ENCODE results near the gene BAHD1. TPM values are rescaled to one million over a fixed set of nuclear protein-coding genes. Genes with fewer than 3 reads are reported as not detected.

The BAHD1 gene
- total RNA-seq, 1 experiment from 2014 or later: 11.0 TPM

- Histone ChIP-seq H3K36me3 (peaks cover 33% of the 10 kb centered on the region), H3K9me3 (replicated peaks) (no peaks in the 10 kb centered on the region), H3K4me1 (no peaks in the 10 kb centered on the region), H3K27ac (no peak overlapping the region), H3K4me3 (no peak overlapping the region), H3K27me3 (no peaks in the 10 kb centered on the region)
- no peak for DNase-seq
These were observed 25.5 kb upstream of the BAHD1 start for GRCh38 chr15:40415226-40415625.

DNA sequence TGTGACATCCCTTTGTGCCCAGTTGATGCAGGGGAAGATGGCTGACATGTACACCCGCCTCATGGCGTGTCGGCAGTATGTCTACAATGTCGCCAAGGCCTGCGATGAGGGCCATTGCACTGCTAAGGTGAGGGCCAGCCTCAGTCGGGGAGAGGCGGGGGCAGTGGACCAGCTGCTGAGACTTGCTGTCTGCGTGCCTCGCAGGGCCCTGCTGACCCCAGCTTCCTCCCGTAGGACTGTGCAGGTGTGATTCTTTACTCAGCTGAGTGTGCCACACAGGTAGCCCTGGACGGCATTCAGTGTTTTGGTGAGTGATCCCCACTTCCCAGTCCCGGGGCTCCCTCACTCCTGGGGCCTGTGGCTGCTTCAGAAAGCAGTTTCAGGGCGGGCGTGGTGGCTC is 24.7 kb upstream of the BAHD1 start:
- H3K9me3 ChIP-seq (replicated peaks): no peaks in the 10 kb centered on the region
- H3K36me3 ChIP-seq: peaks cover 25% of the 10 kb centered on the region
- no peak overlapping the region for H3K4me3 ChIP-seq
- DNase-seq: no peak
- H3K4me1 ChIP-seq: peaks cover 4% of the 10 kb centered on the region; the same call in 1 of the 2 replicates
- H3K27ac ChIP-seq: no peak overlapping the region
- H3K27me3 ChIP-seq: no peaks in the 10 kb centered on the region

DNA sequence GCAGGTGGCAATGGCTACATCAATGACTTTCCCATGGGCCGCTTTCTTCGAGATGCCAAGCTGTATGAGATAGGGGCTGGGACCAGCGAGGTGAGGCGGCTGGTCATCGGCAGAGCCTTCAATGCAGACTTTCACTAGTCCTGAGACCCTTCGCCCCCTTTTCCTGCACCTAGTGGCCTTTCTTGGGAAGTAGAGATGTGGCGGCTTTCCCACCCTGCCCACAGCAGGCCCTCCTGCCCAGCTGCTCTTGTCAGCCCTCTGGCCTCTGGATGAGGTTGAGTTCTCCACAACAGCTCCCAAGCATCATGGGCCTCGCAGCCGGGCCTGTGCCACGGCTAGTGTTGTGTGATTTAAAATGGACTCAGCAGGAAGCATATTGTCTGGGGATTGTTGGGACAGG is 22.6 kb upstream of the BAHD1 start:
- H3K36me3 ChIP-seq: peaks cover 17% of the 10 kb centered on the region; the same call in 1 of the 2 replicates
- no peak overlapping the region for H3K4me3 ChIP-seq
- H3K27me3 ChIP-seq: no peaks in the 10 kb centered on the region
- H3K9me3 ChIP-seq (replicated peaks): no peaks in the 10 kb centered on the region
- peaks cover 12% of the 10 kb centered on the region; the same call in 1 of the 2 replicates for H3K4me1 ChIP-seq
- no peak for DNase-seq
- H3K27ac ChIP-seq: no peak overlapping the region

DNA sequence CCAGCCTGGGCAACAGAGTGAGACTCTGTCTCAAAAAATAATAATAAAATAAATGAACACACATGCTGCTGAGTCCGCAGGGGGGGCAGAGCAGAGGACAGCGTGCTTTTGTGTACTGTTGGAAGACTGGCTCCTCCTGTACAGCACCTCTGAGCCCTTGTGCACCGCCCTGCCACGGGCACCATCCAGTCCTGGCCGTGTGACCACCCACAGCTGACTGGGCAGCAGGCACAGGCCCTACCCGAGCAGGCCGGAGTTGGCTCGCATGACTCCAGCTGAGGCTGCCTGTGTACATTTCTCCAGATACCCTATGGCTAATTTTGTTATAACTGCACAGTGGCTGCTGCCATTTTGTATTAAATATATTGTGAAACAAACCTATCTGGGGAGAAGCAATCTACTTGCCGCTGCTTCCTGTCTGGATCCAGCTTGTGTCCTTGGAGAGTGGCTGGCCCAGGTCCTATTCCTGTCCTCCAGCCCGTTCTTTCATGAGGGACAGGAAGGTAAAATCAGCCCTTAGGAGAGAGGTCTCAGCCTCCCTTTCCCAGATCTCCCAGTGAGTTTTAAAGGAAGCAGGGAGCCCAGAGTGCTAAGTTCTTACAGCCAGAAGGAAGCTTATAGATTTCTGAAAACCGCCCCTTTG is 20.6 kb upstream of the BAHD1 start:
- Histone ChIP-seq H3K36me3 (peaks cover 8% of the 10 kb centered on the region; the same call in 1 of the 2 replicates), H3K27me3 (no peaks in the 10 kb centered on the region), H3K9me3 (replicated peaks) (no peaks in the 10 kb centered on the region), H3K27ac (no peak overlapping the region), H3K4me3 (no peak overlapping the region), H3K4me1 (peaks cover 21% of the 10 kb centered on the region)
- DNase-seq: no peak

DNA sequence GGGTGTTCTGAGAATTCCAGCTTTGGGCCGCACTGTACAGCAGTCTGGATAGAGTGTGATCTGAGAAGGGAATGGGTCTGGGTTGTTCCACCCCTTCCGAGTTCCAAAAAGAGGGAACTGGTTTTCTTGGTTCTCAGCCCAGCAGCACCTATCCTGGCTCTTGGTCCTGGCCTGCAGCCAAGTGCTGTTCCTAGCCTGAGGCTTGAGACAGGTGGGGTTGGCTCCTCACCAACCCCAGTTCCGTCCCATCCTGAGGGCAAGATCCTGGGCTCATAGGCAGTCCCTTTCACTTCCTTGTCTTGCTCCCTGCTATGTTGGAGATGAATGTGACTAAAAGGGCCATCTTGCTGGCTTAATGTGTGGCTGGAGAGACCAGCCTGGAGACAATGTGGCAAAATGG is 20.0 kb upstream of the BAHD1 start:
- H3K27me3 ChIP-seq: no peaks in the 10 kb centered on the region
- peak; percentile 21 to 58 for DNase-seq
- H3K4me1 ChIP-seq: peaks cover 24% of the 10 kb centered on the region
- H3K27ac ChIP-seq: no peak overlapping the region
- H3K4me3 ChIP-seq: no peak overlapping the region
- H3K9me3 ChIP-seq (replicated peaks): no peaks in the 10 kb centered on the region
- H3K36me3 ChIP-seq: peaks cover 3% of the 10 kb centered on the region; the same call in 1 of the 2 replicates

GRCh38 chr15:40421246-40422157 is 19.3 kb upstream of the BAHD1 start:
- no peaks in the 10 kb centered on the region for H3K9me3 ChIP-seq (replicated peaks)
- peaks cover 24% of the 10 kb centered on the region for H3K4me1 ChIP-seq
- H3K27me3 ChIP-seq: no peaks in the 10 kb centered on the region
- peak; percentile 46 to 61 for DNase-seq
- H3K27ac ChIP-seq: no peak overlapping the region
- no peak overlapping the region for H3K4me3 ChIP-seq
- peaks cover 3% of the 10 kb centered on the region; the same call in 1 of the 2 replicates for H3K36me3 ChIP-seq

DNA sequence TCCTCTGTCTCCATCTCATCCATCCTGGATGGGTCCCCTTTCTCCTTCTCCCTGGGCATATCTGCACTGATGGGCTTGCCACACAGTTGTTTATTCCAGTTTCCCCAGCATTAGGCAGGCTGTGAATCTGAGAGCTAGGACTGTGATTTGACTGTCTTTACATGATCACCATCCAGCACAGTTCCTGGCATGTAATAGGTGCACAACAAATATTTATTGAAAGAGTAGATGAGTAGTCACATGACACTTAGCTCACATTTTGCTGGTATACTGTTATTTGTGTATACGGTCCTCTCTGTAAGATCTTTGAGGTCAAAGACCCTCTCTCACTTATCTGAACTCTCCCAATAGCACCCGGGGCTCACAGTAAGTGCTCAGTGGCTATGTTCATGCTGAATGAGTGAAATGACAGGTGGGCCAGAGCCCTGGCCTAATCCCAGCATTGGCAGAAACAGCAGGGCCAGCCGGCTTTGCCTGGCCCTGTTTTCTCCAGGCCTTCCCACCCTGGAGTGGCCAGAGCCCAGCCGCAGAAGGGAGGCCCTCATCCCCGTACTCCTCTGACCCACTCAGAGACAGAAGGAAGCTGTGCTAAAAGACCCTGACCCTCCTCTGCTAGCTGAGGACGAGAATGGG is 16.2 kb upstream of the BAHD1 start:
- peak; percentile 74 to 89 for DNase-seq
- peak overlapping the region; percentile 37 for H3K27ac ChIP-seq
- no peak overlapping the region for H3K4me3 ChIP-seq
- peaks cover 24% of the 10 kb centered on the region for H3K4me1 ChIP-seq
- H3K36me3 ChIP-seq: no peaks in the 10 kb centered on the region
- no peaks in the 10 kb centered on the region for H3K9me3 ChIP-seq (replicated peaks)
- no peaks in the 10 kb centered on the region; the same call in 1 of the 2 replicates for H3K27me3 ChIP-seq

DNA sequence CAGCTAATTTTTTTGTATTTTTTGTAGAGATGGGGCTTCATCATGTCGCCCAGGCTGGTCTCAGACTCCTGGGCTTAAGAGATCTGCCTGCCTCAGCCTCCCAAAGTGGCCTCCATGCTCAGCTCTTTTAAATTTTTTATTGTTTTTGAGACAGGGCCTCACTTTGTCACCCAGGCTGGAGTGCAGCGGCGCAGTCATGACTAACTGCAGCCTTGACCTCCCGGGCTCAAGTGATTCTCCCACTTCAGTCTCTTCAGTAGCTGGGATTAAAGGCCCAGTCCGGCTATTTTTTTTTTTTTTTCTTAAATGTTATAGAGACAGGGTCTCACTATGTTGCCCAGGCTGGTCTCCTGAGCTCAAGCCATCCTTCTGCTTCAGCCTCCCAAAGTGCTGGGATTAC is 15.1 kb upstream of the BAHD1 start:
- no peak for DNase-seq
- Histone ChIP-seq H3K4me1 (peaks cover 24% of the 10 kb centered on the region), H3K27me3 (no peaks in the 10 kb centered on the region; the same call in 1 of the 2 replicates), H3K27ac (no peak overlapping the region), H3K36me3 (no peaks in the 10 kb centered on the region), H3K9me3 (replicated peaks) (no peaks in the 10 kb centered on the region), H3K4me3 (no peak overlapping the region)

- Histone ChIP-seq H3K4me1 (peaks cover 13% of the 10 kb centered on the region), H3K36me3 (no peaks in the 10 kb centered on the region), H3K9me3 (replicated peaks) (no peaks in the 10 kb centered on the region), H3K27me3 (no peaks in the 10 kb centered on the region; the same call in 1 of the 2 replicates), H3K4me3 (no peak overlapping the region), H3K27ac (no peak overlapping the region)
- DNase-seq: no peak
These were observed 13.6 kb upstream of the BAHD1 start for GRCh38 chr15:40427188-40427587.

DNA sequence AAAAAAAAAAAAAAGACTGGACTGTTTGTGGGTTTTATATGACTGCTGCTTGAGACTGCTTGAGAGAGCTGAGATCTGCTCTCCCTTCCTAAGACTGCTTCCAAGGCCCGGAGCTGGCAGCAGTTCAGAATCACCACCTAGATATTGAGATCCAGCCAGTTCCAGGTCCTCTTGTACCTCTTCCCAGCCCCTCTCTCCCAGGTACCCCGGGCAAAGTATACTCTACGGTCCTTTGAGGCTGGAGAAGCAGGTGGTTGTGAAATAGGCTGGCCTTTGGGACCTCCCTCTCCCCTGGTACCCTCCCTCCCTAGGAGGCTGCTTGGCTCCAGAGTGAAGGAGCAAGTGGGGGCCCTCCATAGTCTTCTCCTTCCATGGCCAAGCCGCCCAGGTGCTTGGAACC is 12.6 kb upstream of the BAHD1 start:
- no peak for DNase-seq
- peaks cover 13% of the 10 kb centered on the region for H3K4me1 ChIP-seq
- no peaks in the 10 kb centered on the region for H3K36me3 ChIP-seq
- no peak overlapping the region for H3K27ac ChIP-seq
- no peaks in the 10 kb centered on the region; the same call in 1 of the 2 replicates for H3K27me3 ChIP-seq
- H3K4me3 ChIP-seq: no peak overlapping the region
- H3K9me3 ChIP-seq (replicated peaks): no peaks in the 10 kb centered on the region

DNA sequence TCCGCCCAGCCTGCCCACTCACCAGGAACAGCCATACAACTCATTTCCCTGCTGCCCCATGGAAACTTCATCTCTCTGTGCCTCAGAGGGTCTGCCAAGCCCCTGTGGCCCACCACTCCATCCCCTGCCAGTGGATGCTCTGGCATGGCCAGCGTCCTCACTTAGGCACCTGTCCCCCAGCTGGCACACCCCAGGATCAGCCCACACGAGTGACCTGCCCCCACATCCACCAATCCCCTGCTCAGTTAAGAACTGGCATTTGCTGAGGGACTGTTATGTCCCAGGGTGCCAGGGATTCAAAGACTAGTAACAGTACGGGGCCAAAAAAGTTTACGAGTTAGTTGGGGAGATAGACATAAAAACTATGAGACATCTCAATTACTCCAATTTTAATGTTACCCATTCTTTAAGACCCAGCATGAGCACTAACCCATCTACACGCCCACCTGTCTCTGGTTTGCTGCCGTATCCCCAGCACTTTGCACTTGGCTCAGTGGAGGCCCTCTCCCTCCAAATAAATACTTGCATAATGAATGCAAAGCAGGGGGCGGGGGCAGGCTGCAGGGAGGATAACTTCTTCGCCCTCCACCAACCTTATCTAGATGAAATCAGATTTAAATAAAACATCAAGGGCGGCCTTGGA is 11.6 kb upstream of the BAHD1 start:
- Histone ChIP-seq H3K9me3 (replicated peaks) (no peaks in the 10 kb centered on the region), H3K27ac (no peak overlapping the region), H3K27me3 (no peaks in the 10 kb centered on the region; the same call in 1 of the 2 replicates), H3K4me1 (peaks cover 13% of the 10 kb centered on the region), H3K4me3 (no peak overlapping the region), H3K36me3 (no peaks in the 10 kb centered on the region)
- no peak for DNase-seq

- Histone ChIP-seq H3K4me3 (no peak overlapping the region), H3K9me3 (replicated peaks) (no peaks in the 10 kb centered on the region), H3K27me3 (no peaks in the 10 kb centered on the region; the same call in 1 of the 2 replicates), H3K36me3 (no peaks in the 10 kb centered on the region), H3K27ac (no peak overlapping the region), H3K4me1 (peaks cover 2% of the 10 kb centered on the region; the same call in 1 of the 2 replicates)
- no peak for DNase-seq
These were observed 10.4 kb upstream of the BAHD1 start for GRCh38 chr15:40430271-40430805.

GRCh38 chr15:40435023-40435709 is 5.6 kb upstream of the BAHD1 start:
- peaks cover 8% of the 10 kb centered on the region; the same call in 1 of the 2 replicates for H3K4me1 ChIP-seq
- H3K9me3 ChIP-seq (replicated peaks): no peaks in the 10 kb centered on the region
- no peak overlapping the region for H3K4me3 ChIP-seq
- no peaks in the 10 kb centered on the region for H3K36me3 ChIP-seq
- no peak for DNase-seq
- H3K27me3 ChIP-seq: peaks cover 15% of the 10 kb centered on the region; the same call in 1 of the 2 replicates
- H3K27ac ChIP-seq: no peak overlapping the region

DNA sequence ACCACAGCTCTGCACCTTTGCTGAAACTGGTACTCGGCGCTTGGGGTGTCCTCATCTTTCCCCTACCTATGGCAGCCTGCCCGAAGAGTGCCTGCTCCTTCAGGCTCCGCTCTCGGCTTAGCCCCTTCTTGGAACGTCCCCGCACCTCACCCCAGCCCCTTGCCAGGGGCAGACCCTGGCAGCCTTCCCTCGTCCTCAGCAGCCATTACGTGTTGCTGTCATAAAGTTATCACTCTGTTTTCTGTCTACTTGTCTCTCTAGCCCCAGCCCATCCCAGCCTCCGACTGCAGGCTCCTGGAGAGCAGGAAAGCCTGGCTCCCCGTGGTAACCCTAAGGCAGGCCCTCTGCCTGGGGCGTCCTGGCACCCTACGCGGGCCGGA is 5.1 kb upstream of the BAHD1 start:
- Histone ChIP-seq H3K36me3 (no peaks in the 10 kb centered on the region), H3K9me3 (replicated peaks) (no peaks in the 10 kb centered on the region), H3K4me1 (peaks cover 8% of the 10 kb centered on the region; the same call in 1 of the 2 replicates), H3K4me3 (peak overlapping the region; percentile 58), H3K27me3 (peaks cover 15% of the 10 kb centered on the region; the same call in 1 of the 2 replicates), H3K27ac (no peak overlapping the region)
- DNase-seq: no peak
